Astrocyte of the hippocampus (primary cell): ENCODE results near the gene STIM1.

ENCODE experiments used
- DNase-seq: peaks from one replicate; pipeline ENCODE4 v3.0.0; 2011; ENCODE audit warnings: low read depth, low spot score

Gene STIM1

DNA sequence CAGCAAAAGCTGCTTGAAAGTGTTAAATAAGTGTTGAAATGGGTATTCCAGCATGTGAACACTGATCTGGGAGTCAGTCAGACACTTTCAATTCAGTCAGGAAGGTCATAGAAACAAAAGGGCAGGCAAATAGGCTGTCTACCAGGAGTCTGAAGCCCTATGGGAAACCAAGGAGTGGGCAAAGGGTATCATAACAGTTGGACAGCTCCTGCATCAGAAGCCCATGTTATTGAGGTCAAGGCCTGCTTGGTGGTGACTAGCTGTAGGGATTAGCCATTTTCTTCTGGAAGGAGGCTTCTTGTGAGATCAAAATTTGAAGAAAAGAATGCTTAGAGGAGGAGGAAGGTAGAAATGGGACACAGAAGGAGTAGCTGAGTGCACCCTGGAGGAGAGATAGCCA lies 97.3 kb downstream of the STIM1 start:
- no peak for DNase-seq

DNA sequence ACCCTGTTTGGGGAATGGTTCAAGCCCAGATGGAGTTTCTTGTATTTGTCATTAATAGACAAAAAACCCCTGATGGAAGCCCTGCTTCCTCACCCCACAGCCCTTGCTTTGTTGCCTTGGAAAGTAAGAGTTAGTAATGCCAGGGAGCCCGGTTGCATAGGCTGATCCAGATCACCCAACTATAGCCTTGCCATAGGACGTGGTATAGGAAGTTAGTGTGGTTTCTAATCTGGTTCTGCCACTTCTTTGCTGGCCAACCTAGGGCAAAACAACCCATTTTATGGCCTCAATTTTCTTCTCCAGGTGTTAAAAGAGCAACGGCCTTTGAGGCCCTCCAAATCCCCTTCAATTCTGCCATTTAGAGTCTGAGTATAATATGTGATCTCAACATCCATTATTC lies 97.9 kb downstream of the STIM1 start:
- no peak for DNase-seq

DNA sequence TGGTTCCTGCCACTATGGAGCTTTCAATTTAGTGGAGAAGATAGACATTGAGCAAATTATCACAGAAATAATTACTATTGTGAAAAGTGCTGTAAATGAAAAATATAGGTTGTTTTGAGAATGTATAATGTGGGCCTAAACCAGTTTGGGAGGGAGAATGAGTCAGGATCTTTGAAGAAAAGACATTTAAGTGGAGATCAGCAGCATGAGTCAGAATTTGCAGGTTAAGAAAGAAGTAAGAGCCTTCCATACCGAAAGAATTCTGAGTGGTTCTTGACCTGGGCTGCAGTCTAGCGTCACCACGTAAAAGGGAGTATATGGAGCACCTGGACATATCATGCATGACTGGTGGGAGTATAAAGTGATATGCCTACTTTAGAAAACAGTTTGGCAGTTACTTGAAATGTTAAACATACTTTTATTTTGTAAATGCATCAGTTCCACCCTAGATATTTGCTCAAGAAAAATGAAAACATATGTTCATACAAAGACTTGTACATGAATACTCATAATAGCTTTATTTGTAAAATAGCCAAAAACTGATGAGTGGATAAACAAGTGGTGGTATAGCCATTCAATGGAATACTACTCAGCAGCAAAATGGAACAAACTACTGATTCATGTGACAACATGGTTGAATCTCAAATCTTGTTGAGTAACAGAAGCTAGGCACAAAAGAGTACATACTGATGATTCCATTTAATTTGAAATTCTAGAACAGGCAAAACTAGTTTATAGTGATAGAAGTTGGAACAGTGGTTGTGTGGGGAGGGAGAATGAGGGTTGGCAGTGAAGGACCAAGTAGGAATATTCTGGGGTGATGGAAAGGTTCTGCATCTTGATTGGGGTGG lies 99.2 kb downstream of the STIM1 start:
- DNase-seq, result no peak

DNA sequence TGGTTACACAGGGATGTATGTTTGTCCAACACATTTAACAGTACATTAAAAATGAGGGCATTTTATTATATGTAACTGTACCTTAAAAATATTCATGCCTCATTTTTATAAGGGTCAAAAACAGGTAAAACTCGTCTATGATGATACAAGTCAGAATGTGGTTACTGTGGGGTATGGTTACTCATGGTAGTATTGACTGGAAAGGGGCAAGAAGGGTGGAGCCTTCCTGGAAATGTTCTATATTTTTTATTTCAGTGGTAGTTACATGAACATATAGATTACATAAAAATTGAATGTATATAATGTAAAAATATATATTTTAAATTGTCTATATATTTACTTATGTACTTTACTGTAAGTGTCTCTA lies 99.8 kb downstream of the STIM1 start:
- DNase-seq, result no peak

DNA sequence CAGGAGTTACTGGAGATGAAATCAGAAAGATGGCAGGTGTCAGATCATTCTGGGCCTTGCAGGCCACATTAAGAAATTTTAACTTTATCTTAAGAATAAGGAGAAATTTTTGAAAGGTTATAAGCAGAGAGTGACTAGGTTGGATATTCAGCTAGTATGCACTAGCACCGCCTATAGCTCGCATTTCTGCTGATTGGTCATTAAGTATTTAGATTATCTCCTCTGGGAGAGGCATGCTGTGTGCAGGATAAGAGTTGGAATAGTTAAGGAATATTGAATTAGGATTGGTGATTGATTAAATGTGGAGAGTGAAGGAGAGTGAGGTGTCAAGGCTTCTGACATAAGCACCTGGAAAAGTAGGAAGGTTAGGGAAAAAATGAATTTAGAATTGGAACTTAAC lies 100.6 kb downstream of the STIM1 start:
- DNase-seq, result no peak

DNA sequence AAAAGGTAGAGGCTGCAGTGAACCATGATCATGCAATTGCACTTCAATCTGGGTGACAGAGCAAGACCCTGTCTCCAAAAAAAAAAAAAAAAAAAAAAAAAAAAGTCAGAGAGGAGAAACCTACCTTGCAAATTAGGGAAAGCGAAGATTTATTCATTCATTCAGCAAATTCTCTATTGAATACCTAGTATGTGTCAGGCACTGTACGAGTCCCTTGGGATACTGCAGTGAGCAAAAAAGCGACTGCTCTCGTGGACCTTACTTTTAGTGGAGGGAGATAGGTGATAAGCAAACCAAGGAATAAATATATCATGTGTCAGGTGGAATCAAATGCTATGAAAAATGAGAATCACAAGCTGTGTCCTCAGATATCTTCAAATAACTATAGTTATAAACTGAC lies 101.3 kb downstream of the STIM1 start:
- DNase-seq, result no peak

DNA sequence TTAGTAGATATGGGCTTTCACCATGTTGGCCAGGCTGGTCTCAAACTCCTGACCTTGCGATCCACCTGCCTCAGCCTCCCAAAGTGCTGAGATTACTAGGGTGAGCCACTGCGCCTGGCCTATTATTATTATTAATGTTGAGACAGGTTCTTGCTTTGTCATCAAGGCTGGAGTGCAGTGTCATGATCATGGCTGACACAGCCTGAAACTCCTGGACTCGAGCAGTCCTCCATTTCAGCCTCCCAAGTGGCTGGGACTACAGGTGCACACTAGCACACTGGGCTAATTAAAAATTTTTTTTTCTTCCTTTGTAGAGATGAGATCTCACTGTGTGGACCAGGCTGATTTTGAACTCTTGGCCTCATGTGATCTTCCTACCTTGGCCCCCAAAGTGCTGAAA lies 102.0 kb downstream of the STIM1 start:
- DNase-seq, result no peak

DNA sequence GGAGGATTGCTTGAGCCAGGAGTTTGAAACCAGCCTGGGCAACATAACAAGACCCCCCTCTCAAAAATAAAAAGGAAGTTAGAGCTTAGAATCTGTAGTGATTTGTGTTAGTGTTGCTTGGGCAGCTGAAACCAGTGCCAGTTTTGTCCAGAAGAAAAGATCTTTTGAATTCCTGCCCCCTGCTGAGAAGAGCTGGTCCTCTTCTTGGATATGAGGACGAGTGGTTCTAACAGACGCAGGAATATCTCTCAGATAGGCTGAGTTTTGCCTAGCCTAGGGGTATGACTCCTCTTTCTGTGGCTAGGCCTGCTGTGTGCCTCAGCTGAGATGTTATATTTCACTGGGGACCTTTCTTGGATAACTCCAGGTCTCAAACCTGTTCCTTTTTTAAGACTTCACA lies 102.8 kb downstream of the STIM1 start:
- no peak for DNase-seq

DNA sequence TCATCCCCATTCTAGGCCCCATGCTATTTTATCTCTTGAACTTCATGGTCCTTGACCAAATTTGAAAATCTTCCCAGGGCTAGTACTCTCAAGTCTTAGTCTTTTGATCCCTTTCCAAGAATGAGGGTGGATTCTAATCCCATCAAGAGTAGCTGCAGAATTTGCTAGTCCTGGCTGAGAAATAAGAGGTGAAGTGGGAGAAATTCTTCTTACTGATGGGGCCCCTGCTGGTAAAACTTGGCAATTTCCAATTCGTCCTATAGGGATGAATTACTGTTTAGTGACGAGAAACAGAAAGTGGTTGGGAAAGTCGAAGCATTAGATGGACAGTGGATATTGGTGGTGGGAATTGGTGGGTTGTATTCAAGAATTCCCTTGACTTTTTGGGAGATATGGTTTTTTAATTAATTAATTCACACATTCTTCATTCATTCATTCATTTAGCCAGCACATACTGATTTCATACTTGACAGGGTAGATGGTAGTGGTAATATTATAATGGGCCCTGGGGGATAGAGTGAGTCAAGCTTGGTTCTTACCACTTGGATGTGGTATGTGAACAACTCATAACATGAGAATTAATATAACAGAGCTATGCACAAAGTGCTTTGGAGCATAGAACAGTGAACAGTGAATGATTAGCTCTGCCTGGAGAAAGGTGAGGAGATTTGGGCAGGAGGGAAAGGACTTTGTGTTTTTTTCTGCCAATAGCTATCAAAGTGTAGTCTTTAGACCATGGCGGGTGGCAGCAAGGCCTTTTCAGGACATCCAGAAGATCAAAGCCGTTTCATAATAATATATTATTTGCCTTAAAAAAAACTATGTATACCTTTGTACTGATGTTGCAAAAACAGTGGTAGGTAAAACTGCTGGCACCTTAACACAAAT lies 103.8 kb downstream of the STIM1 start:
- peak; percentile 74 for DNase-seq

DNA sequence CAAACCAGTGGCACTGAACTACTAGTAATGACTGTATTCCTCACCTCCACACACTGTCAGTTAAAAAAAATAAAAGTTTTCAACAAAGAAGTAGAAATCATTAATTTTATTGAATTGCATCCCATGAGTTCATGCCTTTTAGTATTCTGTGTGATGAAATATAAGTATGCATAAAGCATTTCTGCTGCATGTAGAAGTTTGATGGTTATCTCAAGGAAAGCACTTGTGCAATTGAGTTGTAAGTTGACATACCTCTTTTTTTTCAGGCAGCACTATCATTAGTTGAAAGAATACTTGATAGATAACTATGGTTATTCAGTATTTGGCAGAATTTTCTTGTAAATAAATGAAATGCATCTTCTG lies 104.4 kb downstream of the STIM1 start:
- no peak for DNase-seq

DNA sequence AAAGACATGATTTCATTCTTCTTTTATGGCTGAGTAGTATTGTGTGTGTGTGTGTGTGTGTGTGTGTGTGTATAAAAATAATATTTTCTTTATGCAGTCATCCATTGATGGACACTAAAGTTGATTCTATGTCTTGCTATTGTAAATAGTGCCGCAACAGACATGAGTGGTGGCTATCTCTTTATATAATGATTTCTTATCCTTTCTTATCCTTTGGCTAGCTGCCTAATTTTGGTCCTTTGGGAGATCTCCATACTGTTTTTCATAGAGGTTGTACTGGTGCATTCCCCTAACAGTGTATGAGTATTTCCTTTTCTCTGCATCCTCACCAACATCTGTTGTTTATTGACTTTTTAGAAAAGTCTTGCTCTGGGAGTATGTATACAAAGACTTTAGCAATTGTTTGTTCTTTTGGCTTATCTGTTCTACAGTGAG lies 107.0 kb downstream of the STIM1 start:
- no peak for DNase-seq

DNA sequence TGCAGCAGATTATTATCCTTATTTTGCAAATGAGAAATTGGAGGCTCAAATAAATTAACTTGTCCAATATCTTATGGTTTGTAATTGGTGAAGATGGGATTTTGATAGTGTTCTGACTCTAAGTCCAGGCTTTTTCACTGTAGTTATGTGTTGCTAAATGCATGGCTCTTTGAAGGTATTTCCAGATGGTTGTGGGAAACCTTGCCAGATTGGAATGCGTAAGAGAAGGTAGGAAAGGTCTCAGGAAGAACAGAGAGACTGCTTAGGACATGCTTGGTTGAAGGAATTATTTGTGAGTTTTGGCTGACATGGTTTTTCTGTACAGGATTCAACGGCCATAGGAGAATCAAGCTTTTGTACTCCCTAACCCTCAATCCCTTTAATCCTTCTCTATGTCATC lies 108.6 kb downstream of the STIM1 start:
- DNase-seq, result no peak

DNA sequence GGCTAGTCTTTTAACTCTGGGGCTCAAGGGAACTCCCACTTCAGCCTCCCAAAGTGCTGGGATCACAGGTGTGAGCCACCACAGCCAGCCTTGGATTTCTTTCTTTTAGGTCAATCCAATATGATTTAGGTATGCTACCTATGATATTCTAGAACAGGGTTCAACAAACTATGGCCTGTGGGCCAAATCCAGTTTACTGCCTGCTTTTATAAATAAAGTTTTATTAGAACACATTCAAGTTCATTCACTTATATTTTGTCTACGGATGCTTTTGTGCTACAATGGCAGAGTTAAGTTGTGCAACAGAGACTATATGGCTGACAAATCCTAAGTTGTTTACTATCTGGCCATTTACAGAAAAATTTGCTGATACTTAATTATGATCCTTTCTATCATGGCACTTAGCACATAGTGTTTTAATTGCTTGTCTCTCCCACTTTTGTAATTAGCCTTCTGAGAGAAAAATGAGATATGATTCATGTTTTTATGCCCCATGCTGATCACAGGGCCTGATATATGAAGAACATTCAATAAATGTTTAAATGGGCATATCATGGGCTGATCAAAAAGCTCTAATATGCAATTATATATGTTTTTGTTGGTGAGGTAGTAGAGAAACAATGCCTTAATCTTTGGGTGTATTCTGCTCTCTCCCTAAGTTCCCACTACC lies 109.6 kb downstream of the STIM1 start:
- no peak for DNase-seq

DNA sequence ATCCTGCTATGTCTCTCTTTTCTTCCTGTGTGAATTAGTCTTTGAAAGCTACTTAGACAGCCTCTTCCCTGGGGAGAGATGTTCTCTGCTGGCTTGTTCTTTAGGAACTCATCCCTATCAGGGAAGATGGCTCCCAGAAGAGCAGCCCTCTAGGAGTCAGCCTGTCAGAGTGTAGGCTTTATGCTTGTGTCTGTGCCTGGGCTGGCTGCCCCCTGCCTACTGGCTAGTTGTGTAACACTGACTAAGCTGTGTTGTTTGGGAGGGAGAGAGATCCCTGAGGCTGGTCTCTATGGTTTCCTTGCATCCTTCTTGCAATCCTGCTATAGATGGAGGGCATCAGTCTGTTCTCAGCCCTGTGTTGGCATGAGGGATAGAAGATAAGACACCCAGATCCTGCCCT lies 112.2 kb downstream of the STIM1 start:
- DNase-seq, result no peak

DNA sequence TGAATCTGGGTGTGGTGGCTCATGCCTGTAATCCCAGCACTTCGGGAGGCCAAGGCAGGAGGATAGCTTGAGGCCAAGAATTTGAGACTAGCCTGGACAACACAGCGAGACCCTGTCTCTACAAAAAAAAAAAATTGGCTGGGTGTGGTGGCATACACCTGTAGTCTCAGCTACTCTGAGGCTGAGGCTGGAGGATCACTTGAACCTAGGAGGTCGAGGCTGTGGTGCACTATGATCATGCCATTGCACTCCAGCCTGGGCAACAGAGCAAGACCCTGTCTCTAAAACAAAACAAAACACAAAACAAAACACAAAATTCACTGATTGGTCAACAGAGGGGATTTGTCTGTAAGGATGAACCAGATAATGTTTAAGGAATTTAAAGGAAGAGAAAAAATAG lies 113.7 kb downstream of the STIM1 start:
- no peak for DNase-seq

DNA sequence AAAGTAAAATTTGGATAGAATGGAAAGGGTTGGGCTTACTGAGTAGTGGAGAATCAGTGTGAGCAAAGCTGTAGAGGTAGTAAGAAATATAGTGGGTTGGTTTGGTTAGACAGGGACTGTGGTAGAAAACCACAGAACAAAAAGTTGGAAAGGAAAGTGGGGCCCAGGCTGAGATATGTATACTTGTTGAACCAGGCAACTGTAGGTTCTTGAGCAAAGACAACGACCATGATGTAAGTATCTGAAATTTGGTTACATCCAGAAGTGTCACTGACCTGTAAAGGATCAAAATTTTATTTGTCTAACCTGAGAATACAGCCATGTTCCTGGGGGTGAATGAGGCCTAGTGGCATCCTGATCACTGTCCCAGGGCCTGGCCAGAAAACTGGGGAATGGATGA lies 114.1 kb downstream of the STIM1 start:
- no peak for DNase-seq

DNA sequence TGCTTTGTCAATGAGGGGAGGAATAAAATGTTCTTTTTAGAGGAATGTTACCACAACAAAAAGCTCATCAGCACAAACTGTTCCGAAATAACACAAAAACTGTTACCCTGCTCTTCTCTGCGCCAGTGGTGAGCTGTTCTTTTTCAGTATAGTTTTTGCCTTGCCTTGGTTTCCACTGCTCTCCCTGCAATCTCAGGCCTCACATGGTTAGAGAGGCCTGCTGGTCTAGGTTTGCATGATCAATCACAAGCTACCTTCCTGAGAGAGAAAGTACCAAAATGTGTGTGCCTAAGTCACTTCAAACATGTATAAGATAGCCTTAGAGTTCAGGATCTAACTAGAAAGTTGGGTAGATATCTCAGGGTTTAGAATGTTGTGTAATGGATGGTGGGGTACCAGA lies 114.6 kb downstream of the STIM1 start:
- no peak for DNase-seq

DNA sequence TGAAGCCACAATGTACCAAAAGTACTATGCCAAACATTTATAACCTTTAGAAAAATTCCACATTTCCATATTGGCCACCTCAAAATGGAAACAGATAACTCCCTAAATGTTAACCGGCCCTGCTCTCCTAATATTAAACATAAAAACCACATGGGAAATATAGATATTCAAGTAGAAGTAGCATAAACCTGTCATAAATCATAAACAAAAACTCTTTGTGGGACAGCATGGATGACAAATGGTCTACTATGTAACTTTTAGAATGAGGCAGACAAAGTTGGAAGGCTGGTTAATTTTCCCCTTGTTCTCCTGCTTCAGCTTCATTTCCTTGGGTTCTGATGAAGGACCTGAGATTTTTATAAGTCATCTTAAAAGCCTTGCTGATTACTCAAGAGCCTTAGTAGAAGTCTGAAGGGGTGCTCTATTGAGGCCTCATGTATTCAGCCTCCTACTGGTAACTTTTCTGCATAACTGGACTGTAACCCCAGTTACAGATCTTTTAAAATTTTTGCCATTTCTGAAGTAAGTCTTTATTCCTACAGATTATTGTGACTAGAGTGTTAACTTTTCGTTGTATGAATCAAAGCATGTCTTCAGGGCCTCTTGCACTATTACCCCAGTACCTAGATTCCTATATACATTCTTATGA lies 116.4 kb downstream of the STIM1 start:
- no peak for DNase-seq

DNA sequence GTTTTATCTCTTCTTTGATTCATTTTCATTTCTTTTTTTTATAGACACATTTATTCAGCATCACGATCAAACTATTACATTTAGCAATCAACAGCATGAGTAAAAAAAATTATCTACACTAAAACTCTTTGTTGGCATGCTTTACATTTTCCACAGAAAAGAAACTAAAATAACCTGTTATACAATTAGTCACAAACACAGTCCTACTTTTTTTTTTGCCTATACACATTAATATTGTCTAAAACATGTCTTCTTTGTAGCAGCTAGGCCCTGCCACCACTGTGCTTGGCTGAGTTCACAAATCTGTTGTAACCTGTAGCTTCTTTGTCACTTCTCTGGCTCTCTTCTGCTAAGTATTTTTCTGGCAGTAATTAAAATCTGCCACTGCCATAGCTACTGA lies 117.0 kb downstream of the STIM1 start:
- no peak for DNase-seq

DNA sequence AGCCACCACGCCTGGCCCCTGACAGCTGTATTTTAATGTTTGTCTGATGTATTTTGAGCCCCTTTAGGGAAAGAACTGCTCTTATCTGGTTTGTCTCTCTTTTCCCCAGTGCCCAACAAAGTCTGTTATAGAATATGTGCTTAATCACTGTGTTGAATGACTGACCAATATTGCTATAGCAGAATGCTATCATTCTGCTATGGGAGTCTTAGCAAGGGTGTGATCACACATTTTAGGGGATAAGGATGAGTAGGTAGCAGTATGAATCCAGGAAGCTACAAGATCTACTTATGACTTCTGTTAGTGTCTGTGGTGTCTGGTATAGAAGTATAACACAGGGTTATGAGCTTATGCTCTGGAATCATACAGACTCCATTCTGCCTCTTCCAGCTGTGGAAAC lies 121.6 kb downstream of the STIM1 start:
- DNase-seq, result no peak

DNA sequence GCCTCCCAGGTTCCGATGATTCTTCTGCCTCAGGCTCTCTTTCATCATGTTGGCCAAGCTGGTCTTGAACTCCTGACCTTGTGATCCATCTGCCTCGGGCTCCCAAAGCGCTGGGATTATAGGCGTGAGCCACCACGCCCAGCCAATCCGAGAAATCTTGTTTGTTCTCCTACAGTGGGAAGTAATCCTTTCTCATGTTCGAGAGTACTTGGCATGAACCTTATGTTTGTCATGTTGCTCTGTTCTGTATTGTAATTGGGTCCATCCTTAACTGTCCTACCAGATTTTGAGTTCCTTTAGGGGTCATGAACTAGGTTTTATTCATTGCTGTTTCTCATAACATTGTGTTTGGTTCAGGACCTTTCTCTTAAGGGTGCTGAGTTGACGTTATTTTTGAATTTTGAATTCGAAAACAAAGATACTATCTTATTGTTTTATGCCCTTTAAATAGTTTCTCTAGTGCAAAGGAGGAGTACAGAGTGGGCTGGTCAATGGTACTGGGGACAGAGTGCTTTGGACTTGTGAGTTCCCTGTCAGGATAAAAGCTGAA lies 125.7 kb downstream of the STIM1 start:
- DNase-seq, result no peak

DNA sequence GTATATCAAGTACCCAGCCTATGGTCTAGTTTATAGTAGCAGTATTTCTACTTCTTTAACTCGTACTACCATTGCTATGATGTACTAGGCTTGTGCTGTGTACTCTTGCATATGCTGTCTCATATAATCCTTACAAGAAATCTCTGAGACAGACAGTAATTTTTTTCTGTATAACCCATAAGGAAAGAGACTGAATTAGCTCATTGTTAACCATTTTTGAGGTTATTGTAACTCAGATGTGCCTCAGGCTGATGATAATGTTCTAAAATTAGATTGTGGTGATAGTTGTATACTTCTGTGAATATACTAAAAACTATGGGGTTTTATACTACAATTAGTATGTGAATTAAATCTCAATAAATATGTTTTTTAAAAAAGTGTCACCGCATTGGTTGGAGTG lies 127.0 kb downstream of the STIM1 start:
- DNase-seq, result no peak
